Peyer's patch (tissue), 4 donors: ENCODE measurements around the gene ENAH.

ENCODE experiments used
- POLR2A ChIP-seq, 2 donors: fragments of 450-650 bp; IDR thresholded peaks; one replicate each; pipeline ENCODE4 v1.5.1; 2017; ENCODE audit warnings: antibody characterized with exemption in 2 of 2, mild to moderate bottlenecking in 2 of 2, moderate library complexity in 2 of 2
- TF ChIP-seq, protein P1 (sequence below), 6 experiments: fragments of 450-650 bp in 4 of 6; fragments of 200-600 bp in 2 of 6; sonication (generic) in 1 of 6; IDR thresholded peaks; one replicate each; pipeline ENCODE4 v1.5.1; 2017 to 2019; ENCODE audit warnings: antibody characterized with exemption in 6 of 6, mild to moderate bottlenecking in 3 of 6, moderate library complexity in 1 of 6

DNA sequence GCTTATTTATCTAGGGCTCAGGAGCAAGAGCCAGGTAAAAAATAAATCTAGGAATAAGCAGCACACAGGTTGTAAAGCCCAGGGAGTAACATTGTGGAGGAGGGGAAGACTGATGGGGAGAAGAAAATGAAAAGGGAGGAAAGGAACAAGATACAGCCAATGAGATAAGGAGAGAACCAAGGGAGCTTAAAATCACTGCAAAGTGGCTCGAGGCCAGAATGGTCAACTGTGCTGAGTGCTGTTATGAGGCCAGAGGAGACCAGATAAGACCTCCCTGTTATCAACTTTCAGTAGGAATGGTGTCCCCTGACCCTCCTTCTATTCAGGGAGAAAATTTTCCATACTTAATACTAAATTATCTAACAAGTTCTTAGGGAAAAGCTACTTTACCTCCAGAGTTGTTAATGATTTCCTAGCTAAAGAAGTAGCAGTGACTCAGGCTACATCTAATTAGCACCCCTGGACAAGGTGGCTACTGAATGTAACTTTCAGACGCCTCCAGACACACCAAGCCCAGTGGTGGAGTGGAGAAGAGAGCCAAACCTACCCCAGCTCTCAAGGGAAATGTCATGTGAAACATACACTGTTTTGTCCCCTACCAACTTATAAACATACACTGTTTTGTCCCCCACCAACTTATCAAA, 25.5 kb downstream of the ENAH start:
- TF ChIP-seq, protein P1, sequence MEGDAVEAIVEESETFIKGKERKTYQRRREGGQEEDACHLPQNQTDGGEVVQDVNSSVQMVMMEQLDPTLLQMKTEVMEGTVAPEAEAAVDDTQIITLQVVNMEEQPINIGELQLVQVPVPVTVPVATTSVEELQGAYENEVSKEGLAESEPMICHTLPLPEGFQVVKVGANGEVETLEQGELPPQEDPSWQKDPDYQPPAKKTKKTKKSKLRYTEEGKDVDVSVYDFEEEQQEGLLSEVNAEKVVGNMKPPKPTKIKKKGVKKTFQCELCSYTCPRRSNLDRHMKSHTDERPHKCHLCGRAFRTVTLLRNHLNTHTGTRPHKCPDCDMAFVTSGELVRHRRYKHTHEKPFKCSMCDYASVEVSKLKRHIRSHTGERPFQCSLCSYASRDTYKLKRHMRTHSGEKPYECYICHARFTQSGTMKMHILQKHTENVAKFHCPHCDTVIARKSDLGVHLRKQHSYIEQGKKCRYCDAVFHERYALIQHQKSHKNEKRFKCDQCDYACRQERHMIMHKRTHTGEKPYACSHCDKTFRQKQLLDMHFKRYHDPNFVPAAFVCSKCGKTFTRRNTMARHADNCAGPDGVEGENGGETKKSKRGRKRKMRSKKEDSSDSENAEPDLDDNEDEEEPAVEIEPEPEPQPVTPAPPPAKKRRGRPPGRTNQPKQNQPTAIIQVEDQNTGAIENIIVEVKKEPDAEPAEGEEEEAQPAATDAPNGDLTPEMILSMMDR (IDR thresholded peaks at IDR 0.05), result no peak
- TF ChIP-seq POLR2A (IDR thresholded peaks at IDR 0.05), result no peak
